GM21529 (cell line): ENCODE results near the gene OAT.

ENCODE experiments used
- ATAC-seq: cut with Tn5 transposase; IDR thresholded peaks from one replicate; pipeline ENCODE4 v1.9.1; 2021; ENCODE audit not compliant: unreplicated experiment

OAT gene

GRCh38 chr10:124418726-124419501, at the start of gene OAT:
TSS of gene OAT (minus strand) at chr10:124418923. CDS start at chr10:124412171, 6,752 bp downstream.
- peak; percentile 98 for ATAC-seq

DNA sequence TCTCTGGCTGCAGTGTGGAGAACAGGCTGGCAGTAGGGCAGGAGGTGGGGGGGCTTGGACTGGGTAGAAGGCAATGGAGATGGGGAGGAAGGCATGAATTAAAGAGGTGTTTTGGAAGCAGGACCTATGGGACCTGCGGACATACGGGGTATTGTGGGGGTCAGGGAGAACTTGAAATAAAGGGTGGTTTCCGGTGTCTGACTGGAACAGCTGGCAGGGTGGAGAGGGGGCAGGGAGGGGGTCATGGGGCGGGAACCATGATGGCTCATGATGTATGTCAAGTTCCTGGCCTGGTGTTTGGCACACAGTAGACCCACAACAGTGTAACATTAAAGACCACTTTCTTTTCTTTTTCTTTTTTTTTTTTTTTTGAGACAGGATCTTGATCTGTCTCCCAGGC, 48.4 kb upstream of the OAT start:
- ATAC-seq: no peak

- ATAC-seq: no peak
Measured at GRCh38 chr10:124465777-124466488, 47.2 kb upstream of the OAT start.

GRCh38 chr10:124465003-124465776, 46.5 kb upstream of the OAT start:
- ATAC-seq: peak; percentile 46

GRCh38 chr10:124464028-124464965, 45.6 kb upstream of the OAT start:
- ATAC-seq: no peak

- ATAC-seq: no peak
Measured at GRCh38 chr10:124462348-124462695, 43.6 kb upstream of the OAT start.

DNA sequence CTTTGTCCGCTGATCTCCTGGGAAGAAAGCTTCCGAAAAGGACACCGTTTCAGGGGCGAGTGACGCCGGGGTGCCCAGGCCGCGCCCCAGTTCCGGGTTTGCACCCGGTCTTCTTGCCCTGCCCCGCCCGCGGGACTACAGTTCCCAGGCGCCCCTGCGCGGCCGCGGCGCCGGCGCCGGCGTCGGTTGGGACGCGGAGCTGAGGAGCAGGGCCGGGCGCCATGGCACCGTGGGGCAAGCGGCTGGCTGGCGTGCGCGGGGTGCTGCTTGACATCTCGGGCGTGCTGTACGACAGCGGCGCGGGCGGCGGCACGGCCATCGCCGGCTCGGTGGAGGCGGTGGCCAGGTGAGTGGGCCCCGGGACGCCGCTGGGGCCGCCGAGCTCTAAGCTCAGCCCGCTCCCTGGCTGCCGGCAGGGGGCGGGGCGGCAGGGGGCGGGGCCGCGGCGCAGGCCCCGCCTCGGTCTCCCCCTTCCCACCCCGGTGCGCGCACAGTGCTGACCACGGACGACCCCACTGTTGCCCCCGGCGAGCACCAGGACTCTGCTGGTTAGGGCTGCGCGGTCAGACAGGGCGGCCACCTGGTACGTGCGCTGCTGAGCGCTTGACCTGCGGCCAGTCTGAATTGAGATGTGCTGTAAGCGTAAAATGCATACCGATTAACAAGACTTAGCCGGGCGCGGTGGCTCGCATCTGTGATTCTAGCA, 43.1 kb upstream of the OAT start, which contains the start of gene LHPP:
Gene LHPP, plus strand, starts transcription at position 182 of the 706 bp plus-strand sequence. Its CDS starts 40 bp downstream, at position 222.
- peak; percentile 92 for ATAC-seq

DNA sequence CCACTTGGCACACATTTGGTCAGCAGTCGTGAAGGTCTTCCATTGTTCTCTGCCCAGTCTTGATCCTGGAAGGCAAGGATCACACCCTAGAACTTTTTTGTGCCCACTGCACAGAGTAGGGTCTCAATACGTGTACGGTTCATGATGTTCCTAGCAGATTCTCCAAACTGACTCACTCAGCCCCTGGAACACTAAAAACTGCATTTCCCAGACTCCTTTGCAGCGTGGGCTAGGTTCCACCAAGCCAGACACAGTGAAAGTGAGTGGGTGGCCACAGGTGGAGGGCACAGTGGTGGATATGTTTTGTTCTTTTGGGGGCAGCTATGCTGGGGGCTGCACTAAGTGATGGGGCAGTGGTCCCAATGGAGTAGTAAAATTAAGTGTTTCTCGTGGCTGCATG, 41.4 kb upstream of the OAT start:
- no peak for ATAC-seq

DNA sequence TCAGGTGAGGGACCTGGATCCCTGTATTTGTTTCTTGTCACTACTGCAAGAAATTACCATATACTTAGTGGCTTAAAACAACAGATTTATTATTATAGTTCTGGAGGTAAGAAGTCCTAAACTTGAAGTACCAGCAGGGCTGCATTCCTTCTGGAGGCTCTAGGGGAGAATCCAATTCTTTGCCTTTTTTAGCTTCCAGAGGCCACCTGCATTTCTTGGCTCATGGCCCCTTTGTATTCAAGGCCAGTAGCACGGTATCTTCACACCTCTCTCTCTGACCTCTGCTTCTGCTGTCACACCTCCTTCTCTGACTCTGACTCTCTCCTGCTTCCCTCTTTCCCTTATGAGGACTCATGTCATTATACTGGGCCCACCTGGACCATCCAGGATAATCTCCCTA, 40.7 kb upstream of the OAT start:
- ATAC-seq: no peak

DNA sequence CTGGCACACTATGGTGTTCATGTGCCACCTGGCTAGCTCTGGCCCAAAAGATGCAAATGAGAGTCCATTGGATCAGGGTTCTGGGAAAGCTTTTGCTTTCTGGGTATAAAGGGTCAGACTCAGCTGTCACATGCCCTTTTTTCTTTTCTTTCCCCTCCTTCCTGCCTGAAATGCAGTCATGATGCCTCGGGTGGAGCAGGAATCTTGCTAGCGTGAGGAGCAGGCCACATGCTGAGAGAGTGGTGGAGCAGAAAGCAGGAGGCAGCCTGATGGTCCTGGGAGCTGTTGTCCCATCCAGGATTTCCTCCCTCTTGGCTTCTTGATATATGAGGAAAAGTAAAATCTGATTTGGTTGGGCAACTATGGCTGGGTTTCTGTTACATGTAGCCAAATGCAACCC, 40.2 kb upstream of the OAT start:
- no peak for ATAC-seq

- ATAC-seq: no peak
Measured at GRCh38 chr10:124458473-124458872, 39.8 kb upstream of the OAT start.

DNA sequence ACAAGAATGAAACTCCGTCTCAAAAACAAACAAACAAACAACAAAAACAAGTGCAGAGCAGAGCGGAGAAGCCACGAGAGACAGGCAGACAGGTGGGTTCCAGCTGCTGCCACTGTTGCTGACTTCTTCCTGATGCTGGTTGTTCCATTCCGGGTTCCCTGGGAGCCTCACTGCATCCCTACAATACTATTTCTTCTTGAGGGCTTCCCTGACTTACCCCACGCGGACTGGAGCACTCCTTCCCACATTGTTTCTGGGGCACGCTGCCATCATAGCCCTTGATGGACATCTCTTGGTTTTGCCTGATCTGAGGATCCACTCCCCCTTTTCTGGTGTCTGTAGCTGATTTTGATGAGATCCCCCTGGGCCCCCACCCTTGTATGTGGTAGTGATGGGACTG, 36.7 kb upstream of the OAT start:
- no peak for ATAC-seq

GRCh38 chr10:124453960-124454610, 35.4 kb upstream of the OAT start:
- ATAC-seq: no peak

DNA sequence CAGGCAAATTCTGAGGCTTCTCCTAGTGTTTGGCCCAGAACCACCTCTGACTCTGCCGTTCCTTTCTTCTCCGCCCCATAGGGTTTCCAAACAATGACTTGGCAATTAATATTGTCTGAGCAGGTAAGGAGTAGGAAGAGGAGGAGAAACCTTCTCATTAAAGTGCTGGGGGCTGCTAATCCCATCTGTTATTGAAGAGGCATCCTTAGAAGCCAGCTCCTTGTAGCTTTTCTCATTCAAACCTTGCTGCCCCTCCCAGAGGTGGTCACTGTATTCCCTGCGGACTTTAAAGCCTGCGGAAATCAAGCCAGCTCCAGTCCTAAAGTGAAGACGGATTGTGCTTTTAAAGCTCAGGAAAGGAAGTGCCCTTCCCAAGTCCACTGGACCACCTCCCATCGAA, 32.6 kb upstream of the OAT start:
- no peak for ATAC-seq

DNA sequence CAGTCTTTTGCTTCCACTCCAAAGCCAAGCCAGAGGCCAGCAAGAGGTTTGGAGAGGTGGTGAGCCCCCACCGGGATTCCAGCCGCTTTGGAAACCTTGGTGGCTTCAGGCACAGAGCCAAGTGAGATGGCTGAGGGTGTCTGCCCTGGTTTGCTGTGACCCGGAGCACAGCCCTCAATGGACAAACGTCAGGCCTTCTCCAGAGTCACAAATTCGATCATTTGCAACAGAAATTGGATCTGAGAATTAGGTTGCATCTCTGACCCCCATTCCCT, 32.0 kb upstream of the OAT start:
- ATAC-seq: no peak

GRCh38 chr10:124450012-124450782, 31.5 kb upstream of the OAT start, which contains the start of gene NKX1-2:
TSS of gene NKX1-2 (minus strand) at chr10:124450035. CDS start at chr10:124449943, 92 bp downstream.
- no peak for ATAC-seq

DNA sequence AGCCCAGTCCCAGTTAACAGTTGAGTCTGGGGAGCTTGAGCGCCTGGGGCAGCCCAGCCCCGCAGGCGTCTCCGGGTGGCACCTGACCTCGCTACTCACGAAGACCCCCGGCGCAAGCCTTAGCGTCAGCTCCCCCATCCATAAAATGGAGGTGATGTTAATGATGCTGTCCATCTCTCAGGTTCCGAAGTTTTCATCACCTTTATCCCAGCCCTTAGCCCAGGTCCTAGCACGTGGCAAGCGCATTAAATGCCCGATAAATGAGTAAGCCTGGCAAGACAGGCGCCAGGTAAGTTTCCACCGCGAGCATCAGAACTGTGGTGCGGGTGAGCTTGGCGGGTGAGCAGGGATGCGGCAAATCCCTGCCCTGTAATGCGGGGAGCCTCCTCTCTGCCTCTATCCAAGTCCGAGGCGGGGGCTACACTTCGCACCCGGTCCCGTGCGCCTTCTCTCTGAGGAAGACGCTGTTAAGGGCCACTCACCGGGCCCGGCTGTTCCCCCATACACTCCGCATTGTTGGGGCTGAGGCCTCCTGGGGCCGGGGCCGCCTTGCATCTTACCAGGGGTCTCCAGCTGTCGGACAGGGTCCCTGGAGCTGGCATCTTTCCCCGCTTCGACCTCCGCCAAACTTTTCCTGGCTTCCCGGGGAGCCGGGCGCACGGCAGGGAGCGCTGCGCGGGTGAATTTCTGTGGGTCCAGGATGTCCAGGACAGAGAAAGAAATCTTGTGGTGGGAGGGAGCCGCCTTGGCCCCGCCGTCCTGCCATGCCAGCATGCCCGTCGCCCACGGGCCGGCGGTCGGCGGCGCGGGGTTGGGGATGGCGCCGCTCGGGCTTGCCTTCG, 30.7 kb upstream of the OAT start:
- no peak for ATAC-seq

DNA sequence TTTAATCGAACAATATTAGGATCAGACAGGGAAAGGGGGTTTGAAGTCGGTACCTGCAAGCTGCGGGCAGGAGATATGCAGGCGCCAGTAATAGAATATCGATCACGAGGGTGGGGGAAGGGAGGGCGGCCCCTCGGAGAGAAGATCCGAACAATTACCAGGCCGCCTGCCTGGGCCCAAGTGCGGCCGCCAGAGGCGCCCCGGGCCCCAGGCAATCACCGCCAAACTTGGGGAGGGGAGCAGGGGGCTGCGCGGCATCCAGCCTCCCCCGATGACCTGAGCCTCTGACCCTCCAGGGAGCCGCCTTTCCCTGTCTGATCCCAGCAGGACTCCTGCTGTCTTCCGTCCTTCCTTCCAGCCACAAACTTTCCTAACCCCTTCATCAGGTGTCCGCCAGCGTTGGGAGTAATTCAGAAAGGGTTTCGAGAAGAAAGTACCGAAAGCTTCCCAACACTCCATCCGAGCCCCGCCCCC, 30.0 kb upstream of the OAT start:
- no peak for ATAC-seq
